Ascending aorta (tissue), 2 donors: Measurements from ENCODE around the gene TNIK. TPM values are rescaled to one million over a fixed set of nuclear protein-coding genes. Genes with fewer than 3 reads are reported as not detected.

ENCODE experiments used
- DNase-seq, 2 donors: peaks; one replicate each; pipeline ENCODE4 v3.0.0-alpha.2; 2019; ENCODE audit warnings: low spot score in 2 of 2
- H3K27ac ChIP-seq, 2 donors: fragments of 200-600 bp; sonication (generic); one replicate each; pipeline ENCODE4 v1.5.1; 2016 to 2017; ENCODE audit warnings: mild to moderate bottlenecking in 1 of 2
- H3K27me3 ChIP-seq: fragments of 200-600 bp; sonication (generic); one replicate; pipeline ENCODE4 v1.5.1; 2017
- H3K36me3 ChIP-seq, 2 donors: fragments of 200-600 bp; sonication (generic); one replicate each; pipeline ENCODE4 v1.5.1; 2016
- H3K4me1 ChIP-seq, 2 donors: fragments of 200-600 bp; sonication (generic); one replicate each; pipeline ENCODE4 v1.5.1; 2016 to 2017; ENCODE audit warnings: mild to moderate bottlenecking in 1 of 2
- H3K4me3 ChIP-seq, 2 donors: fragments of 200-600 bp; sonication (generic); one replicate each; pipeline ENCODE4 v1.5.1; 2016 to 2017; ENCODE audit warnings: mild to moderate bottlenecking in 1 of 2
- H3K9me3 ChIP-seq, 2 donors: fragments of 200-600 bp; sonication (generic); one replicate each; pipeline ENCODE4 v1.5.1; 2016
- intact Hi-C: fragments of 100-400 bp; cut with DNase I; formaldehyde crosslinking; loops from one replicate; pipeline ENCODE4 v1.15.1; 2023
- total RNA-seq: library from RNA; depleted of rRNA; stranded (reverse); fragments of >200 nt; gene quantifications from one replicate; pipeline ENCODE4 v1.1.0, GENCODE V29; 2016
- TF ChIP-seq, protein P1 (sequence below), 3 experiments: fragments of 200-600 bp in 2 of 3; fragments of 450-650 bp in 1 of 3; sonication (generic) in 2 of 3; IDR thresholded peaks; one replicate each; pipeline ENCODE4 v1.5.1; 2016 to 2019; ENCODE audit warnings: antibody characterized with exemption in 3 of 3, mild to moderate bottlenecking in 1 of 3, moderate library complexity in 1 of 3

TNIK gene
- total RNA-seq, 1 donor from 2014 or later = 0.75 TPM

- H3K27ac ChIP-seq = no peak overlapping the region
- intact Hi-C loops = no loop called here
- TF ChIP-seq, protein P1, sequence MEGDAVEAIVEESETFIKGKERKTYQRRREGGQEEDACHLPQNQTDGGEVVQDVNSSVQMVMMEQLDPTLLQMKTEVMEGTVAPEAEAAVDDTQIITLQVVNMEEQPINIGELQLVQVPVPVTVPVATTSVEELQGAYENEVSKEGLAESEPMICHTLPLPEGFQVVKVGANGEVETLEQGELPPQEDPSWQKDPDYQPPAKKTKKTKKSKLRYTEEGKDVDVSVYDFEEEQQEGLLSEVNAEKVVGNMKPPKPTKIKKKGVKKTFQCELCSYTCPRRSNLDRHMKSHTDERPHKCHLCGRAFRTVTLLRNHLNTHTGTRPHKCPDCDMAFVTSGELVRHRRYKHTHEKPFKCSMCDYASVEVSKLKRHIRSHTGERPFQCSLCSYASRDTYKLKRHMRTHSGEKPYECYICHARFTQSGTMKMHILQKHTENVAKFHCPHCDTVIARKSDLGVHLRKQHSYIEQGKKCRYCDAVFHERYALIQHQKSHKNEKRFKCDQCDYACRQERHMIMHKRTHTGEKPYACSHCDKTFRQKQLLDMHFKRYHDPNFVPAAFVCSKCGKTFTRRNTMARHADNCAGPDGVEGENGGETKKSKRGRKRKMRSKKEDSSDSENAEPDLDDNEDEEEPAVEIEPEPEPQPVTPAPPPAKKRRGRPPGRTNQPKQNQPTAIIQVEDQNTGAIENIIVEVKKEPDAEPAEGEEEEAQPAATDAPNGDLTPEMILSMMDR (IDR thresholded peaks at IDR 0.05) = no peak
- no peak overlapping the region for H3K4me3 ChIP-seq
- no peaks in the 10 kb centered on the region for H3K9me3 ChIP-seq
- DNase-seq = no peak
- H3K27me3 ChIP-seq = no peaks in the 10 kb centered on the region
- no peaks in the 10 kb centered on the region for H3K36me3 ChIP-seq
- H3K4me1 ChIP-seq = no peaks in the 10 kb centered on the region
Observed at GRCh38 chr3:171364500-171364899, 95.7 kb downstream of the TNIK start.

- no peaks in the 10 kb centered on the region for H3K27me3 ChIP-seq
- H3K4me1 ChIP-seq = no peaks in the 10 kb centered on the region
- intact Hi-C loops = no loop called here
- H3K36me3 ChIP-seq = no peaks in the 10 kb centered on the region
- no peak for DNase-seq
- H3K9me3 ChIP-seq = no peaks in the 10 kb centered on the region
- H3K27ac ChIP-seq = no peak overlapping the region
- no peak overlapping the region for H3K4me3 ChIP-seq
- TF ChIP-seq, protein P1 (IDR thresholded peaks at IDR 0.05) = no peak
Observed at GRCh38 chr3:171363202-171363601, 97.0 kb downstream of the TNIK start.

DNA sequence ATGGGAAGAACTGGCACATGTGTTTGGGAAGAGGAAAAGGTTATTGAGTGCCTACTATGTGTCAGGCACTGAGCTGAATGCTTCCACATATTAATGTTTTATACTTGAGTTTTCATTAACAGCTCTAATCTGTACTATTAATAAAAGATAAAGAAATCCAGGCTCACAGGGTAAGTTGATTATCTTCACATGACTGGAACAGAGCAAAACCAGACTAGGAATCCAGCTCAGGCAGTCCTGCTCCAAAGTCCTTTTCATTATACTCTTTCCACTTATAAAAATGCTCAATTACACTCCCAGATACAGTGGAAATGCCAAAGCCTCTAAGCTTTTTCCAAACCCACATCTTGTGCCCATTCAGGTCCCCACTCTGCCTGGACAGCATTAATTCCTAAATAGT is 97.6 kb downstream of the TNIK start:
- TF ChIP-seq, protein P1 (IDR thresholded peaks at IDR 0.05) = no peak
- intact Hi-C loops = no loop called here
- Histone ChIP-seq H3K27ac (no peak overlapping the region), H3K4me1 (no peaks in the 10 kb centered on the region), H3K4me3 (no peak overlapping the region), H3K9me3 (no peaks in the 10 kb centered on the region), H3K27me3 (no peaks in the 10 kb centered on the region), H3K36me3 (no peaks in the 10 kb centered on the region)
- no peak for DNase-seq

GRCh38 chr3:171358881-171359198 is 101.4 kb downstream of the TNIK start:
- TF ChIP-seq, protein P1 (IDR thresholded peaks at IDR 0.05) = no peak
- H3K9me3 ChIP-seq = no peaks in the 10 kb centered on the region
- no peaks in the 10 kb centered on the region for H3K27me3 ChIP-seq
- no peak overlapping the region for H3K4me3 ChIP-seq
- no peak for DNase-seq
- H3K36me3 ChIP-seq = no peaks in the 10 kb centered on the region
- H3K27ac ChIP-seq = no peak overlapping the region
- intact Hi-C loops = no loop called here
- H3K4me1 ChIP-seq = no peaks in the 10 kb centered on the region

GRCh38 chr3:171358181-171358880 is 101.9 kb downstream of the TNIK start:
- Histone ChIP-seq H3K9me3 (no peaks in the 10 kb centered on the region), H3K4me3 (no peak overlapping the region), H3K27me3 (no peaks in the 10 kb centered on the region), H3K36me3 (no peaks in the 10 kb centered on the region), H3K4me1 (peaks cover 0 to 1% of the 10 kb centered on the region in 2 donors), H3K27ac (no peak overlapping the region)
- intact Hi-C loops = no loop called here
- TF ChIP-seq, protein P1 (IDR thresholded peaks at IDR 0.05) = no peak
- no peak for DNase-seq

DNA sequence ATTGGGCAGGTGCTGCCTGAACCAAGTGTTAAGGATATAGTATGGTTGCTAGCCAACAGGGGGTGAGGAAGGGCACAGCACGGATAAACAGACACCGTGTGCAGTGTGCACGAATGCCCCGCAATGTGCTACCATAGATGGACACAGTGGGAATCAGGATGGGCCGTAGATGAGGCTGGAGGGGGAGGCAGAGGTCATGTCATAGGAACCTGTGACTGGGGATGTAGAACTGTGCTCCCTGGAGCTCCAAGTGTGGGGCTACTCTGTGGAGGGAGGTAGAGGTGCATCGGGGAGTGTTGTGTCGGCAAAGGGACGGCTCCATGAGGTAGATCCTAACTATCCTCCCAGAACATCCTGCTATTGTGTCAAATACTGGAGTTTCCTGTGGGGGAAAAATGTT is 102.5 kb downstream of the TNIK start:
- Histone ChIP-seq H3K27me3 (no peaks in the 10 kb centered on the region), H3K36me3 (no peaks in the 10 kb centered on the region), H3K4me3 (no peak overlapping the region), H3K4me1 (peaks cover 0 to 2% of the 10 kb centered on the region in 2 donors), H3K27ac (no peak overlapping the region), H3K9me3 (no peaks in the 10 kb centered on the region)
- intact Hi-C loops = no loop called here
- TF ChIP-seq, protein P1 (IDR thresholded peaks at IDR 0.05) = no peak
- DNase-seq = no peak
